HEK293 (cell line): ENCODE measurements around the gene DLGAP4.
A peak's percentile ranks its signal among the peaks of the same experiment; 100 is the strongest.
"Not testable (repeated sequence)": the region's sequence is repeated elsewhere in the genome, so short reads cannot be mapped to it uniquely, and the experiment has no call there.

ENCODE experiments used
- CTCF ChIA-PET: fragments of 350-600 bp; formaldehyde crosslinking; extraction: SDS; loops from one replicate; lab custom pipeline; 2021; ENCODE audit warnings: antibody characterized with exemption; lab: Yijun Ruan, JAX
- POLR2A ChIA-PET: fragments of 300-600 bp; formaldehyde crosslinking; extraction: SDS; loops from one replicate; lab custom pipeline; 2020; ENCODE audit warnings: antibody characterized with exemption, inconsistent platforms; lab: Yijun Ruan, JAX
- H3K27ac ChIP-seq: fragments of 200-500 bp; sonication (Bioruptor generic); 2 replicates; pipeline ENCODE4 v1.5.1; 2014; ENCODE audit warnings: low read depth, low read length, control low read depth, inconsistent platforms; ENCODE audit errors: extremely low read depth
- H3K36me3 ChIP-seq, 2 experiments: fragments of 200-500 bp in 1 of 2; sonication (Bioruptor generic) in 1 of 2; 1 replicate in 1 of 2; 2 replicates in 1 of 2; pipeline ENCODE4 v1.5.1; 2014 to 2017; ENCODE audit warnings: inconsistent platforms in 2 of 2, low read length in 2 of 2; ENCODE audit not compliant: control insufficient read depth in 2 of 2, insufficient read depth in 1 of 2
- H3K4me1 ChIP-seq: fragments of 200-500 bp; sonication (Bioruptor generic); 2 replicates; pipeline ENCODE4 v1.5.1; 2014; ENCODE audit warnings: mild to moderate bottlenecking, low read length, inconsistent platforms; ENCODE audit not compliant: control insufficient read depth, insufficient read depth
- H3K4me3 ChIP-seq: 2 replicates; pipeline ENCODE4 v1.5.1; 2011; ENCODE audit warnings: low read depth, mild to moderate bottlenecking, control low read depth, low read length, moderate library complexity
- H3K9me3 ChIP-seq: fragments of 200-500 bp; sonication (Bioruptor generic); 2 replicates; pipeline ENCODE4 v1.5.1; 2014; ENCODE audit warnings: low read depth, low read length, inconsistent platforms; ENCODE audit not compliant: control insufficient read depth, insufficient read depth
- GLIS1 ChIP-seq: fragments of 450-650 bp; formaldehyde crosslinking; IDR thresholded peaks from 2 replicates; pipeline ENCODE4 v1.5.1; 2016; ENCODE audit warnings: missing biosample characterization, missing genetic modification characterization
- IKZF3 ChIP-seq: fragments of 450-650 bp; IDR thresholded peaks from 2 replicates; pipeline ENCODE4 v1.5.0; 2018; ENCODE audit warnings: missing biosample characterization, mild to moderate bottlenecking, missing genetic modification characterization, moderate library complexity
- KLF1 ChIP-seq: fragments of 450-650 bp; formaldehyde crosslinking; IDR thresholded peaks from 2 replicates; pipeline ENCODE4 v1.5.1; 2016; ENCODE audit warnings: missing biosample characterization, missing genetic modification characterization
- KLF7 ChIP-seq: fragments of 450-650 bp; formaldehyde crosslinking; IDR thresholded peaks from 2 replicates; pipeline ENCODE4 v1.5.1; 2016; ENCODE audit warnings: missing biosample characterization, missing genetic modification characterization, borderline replicate concordance
- MEIS1 ChIP-seq: sonication (generic); formaldehyde crosslinking; IDR thresholded peaks from 2 replicates; pipeline ENCODE4 v1.8.1; 2022; ENCODE audit warnings: missing genetic modification reagents, mild to moderate bottlenecking, borderline replicate concordance
- TCF7L2 ChIP-seq: IDR thresholded peaks from 2 replicates; pipeline ENCODE4 v1.6.1; 2011; ENCODE audit warnings: low read depth, mild to moderate bottlenecking, inconsistent platforms, low read length, moderate library complexity, borderline replicate concordance
- TRIM28 ChIP-seq: IDR thresholded peaks from 2 replicates; pipeline ENCODE4 v1.6.1; 2011; ENCODE audit warnings: low read length, control low read depth, borderline replicate concordance
- ZNF133 ChIP-seq: fragments of 450-650 bp; formaldehyde crosslinking; IDR thresholded peaks from 2 replicates; pipeline ENCODE4 v1.5.1; 2016; ENCODE audit warnings: missing biosample characterization, missing genetic modification characterization
- ZNF221 ChIP-seq: fragments of 450-650 bp; formaldehyde crosslinking; IDR thresholded peaks from 2 replicates; pipeline ENCODE4 v1.5.1; 2017; ENCODE audit warnings: missing biosample characterization, missing genetic modification characterization, borderline replicate concordance
- ZNF394 ChIP-seq: fragments of 450-650 bp; formaldehyde crosslinking; IDR thresholded peaks from 2 replicates; pipeline ENCODE4 v1.5.1; 2016; ENCODE audit warnings: missing biosample characterization, missing genetic modification characterization, mild to moderate bottlenecking, moderate library complexity, borderline replicate concordance
- ZNF398 ChIP-seq: fragments of 450-650 bp; formaldehyde crosslinking; IDR thresholded peaks from 2 replicates; pipeline ENCODE4 v1.5.1; 2017; ENCODE audit warnings: missing biosample characterization, missing genetic modification characterization
- ZNF518A ChIP-seq: fragments of 450-650 bp; formaldehyde crosslinking; conservative IDR thresholded peaks from 2 replicates; pipeline ENCODE4 v1.5.1; 2016; ENCODE audit warnings: low read depth, missing biosample characterization, missing genetic modification characterization
- ZNF623 ChIP-seq: fragments of 450-650 bp; formaldehyde crosslinking; IDR thresholded peaks from 2 replicates; pipeline ENCODE4 v1.5.1; 2016; ENCODE audit warnings: missing biosample characterization, missing genetic modification characterization
- ZNF664 ChIP-seq: fragments of 450-650 bp; formaldehyde crosslinking; IDR thresholded peaks from 2 replicates; pipeline ENCODE4 v1.5.1; 2016; ENCODE audit warnings: missing biosample characterization, missing genetic modification characterization
- ZNF670 ChIP-seq: fragments of 450-650 bp; formaldehyde crosslinking; IDR thresholded peaks from 2 replicates; pipeline ENCODE4 v1.5.1; 2016; ENCODE audit warnings: missing biosample characterization, missing genetic modification characterization, low read depth
- ZNF776 ChIP-seq: fragments of 450-650 bp; formaldehyde crosslinking; IDR thresholded peaks from 2 replicates; pipeline ENCODE4 v1.5.0; 2017; ENCODE audit warnings: missing biosample characterization, missing genetic modification characterization, borderline replicate concordance
- ZNF830 ChIP-seq: fragments of 450-650 bp; IDR thresholded peaks from 2 replicates; pipeline ENCODE4 v1.5.0; 2018; ENCODE audit warnings: missing biosample characterization, missing genetic modification characterization, low read depth, mild to moderate bottlenecking, moderate library complexity

Gene DLGAP4

GRCh38 chr20:36550790-36551299 lies 244.7 kb downstream of the DLGAP4 start:
- no peaks in the 10 kb centered on the region for H3K9me3 ChIP-seq
- no peak for TF ChIP-seq ZNF133 (tag by site-specific recombination)
- no peaks in the 10 kb centered on the region for H3K4me1 ChIP-seq
- ChIA-PET CTCF (interaction anchor here (0.9 kb wide), 1 partner anchor 12 kb away, joined by 5 read pairs; no protein-coding TSS in a partner anchor), POLR2A (no interaction called here)
- no peak overlapping the region for H3K27ac ChIP-seq
- H3K4me3 ChIP-seq, result no peak overlapping the region
- no peaks in the 10 kb centered on the region for H3K36me3 ChIP-seq

GRCh38 chr20:36555248-36555647 lies 249.1 kb downstream of the DLGAP4 start:
- no peak overlapping the region for H3K27ac ChIP-seq
- no peak overlapping the region for H3K4me3 ChIP-seq
- H3K9me3 ChIP-seq, result no peaks in the 10 kb centered on the region
- ChIA-PET CTCF (interaction anchor here (0.5 kb wide), 1 partner anchor 128 kb away, joined by 3 read pairs; no protein-coding TSS in a partner anchor), POLR2A (no interaction called here)
- no peaks in the 10 kb centered on the region for H3K4me1 ChIP-seq
- no peaks in the 10 kb centered on the region for H3K36me3 ChIP-seq
- no peak for TF ChIP-seq ZNF776
- no peak for TF ChIP-seq ZNF664 (tag by site-specific recombination)
- no peak for TF ChIP-seq TCF7L2
- TF ChIP-seq ZNF830 (tag by site-specific recombination), result no peak
- TF ChIP-seq ZNF394 (tag by site-specific recombination), result no peak
- no peak for TF ChIP-seq ZNF623 (tag by site-specific recombination)
- no peak for TF ChIP-seq KLF1 (tag by site-specific recombination)
- no peak for TF ChIP-seq TRIM28
- no peak for TF ChIP-seq KLF7 (tag by site-specific recombination)
- no peak for TF ChIP-seq ZNF398 (tag by site-specific recombination)
- TF ChIP-seq ZNF670 (tag by site-specific recombination), result no peak

GRCh38 chr20:36562724-36563123 lies 256.6 kb downstream of the DLGAP4 start:
- ChIA-PET POLR2A (interaction anchor here (0.6 kb wide), 1 partner anchor 25 kb away, joined by 5 read pairs; no protein-coding TSS in a partner anchor), CTCF (interaction anchor here (0.6 to 1.1 kb wide), 3 partner anchors 9 to 43 kb away, joined by 3 to 5 read pairs (median 3); partner anchors contain the start of gene RAB5IF)
- Histone ChIP-seq H3K27ac (no peak overlapping the region), H3K4me3 (no peak overlapping the region), H3K9me3 (no peaks in the 10 kb centered on the region), H3K4me1 (no peaks in the 10 kb centered on the region), H3K36me3 (no peaks in the 10 kb centered on the region)
- no peak for TF ChIP-seq ZNF221 (tag by site-specific recombination)
- TF ChIP-seq GLIS1 (tag by site-specific recombination), result peak; percentile 96

GRCh38 chr20:36563374-36563773 lies 257.2 kb downstream of the DLGAP4 start:
- no peak overlapping the region for H3K4me3 ChIP-seq
- H3K4me1 ChIP-seq, result no peaks in the 10 kb centered on the region
- CTCF ChIA-PET, result interaction anchor here (0.6 kb wide), 1 partner anchor 10 kb away, joined by 3 read pairs; no protein-coding TSS in a partner anchor
- H3K9me3 ChIP-seq, result no peaks in the 10 kb centered on the region
- no peak for TF ChIP-seq IKZF3
- no peak for TF ChIP-seq MEIS1
- TF ChIP-seq ZNF518A (tag by site-specific recombination), result no peak
- POLR2A ChIA-PET, result no interaction called here
- H3K36me3 ChIP-seq, result no peaks in the 10 kb centered on the region
- no peak overlapping the region for H3K27ac ChIP-seq

GRCh38 chr20:36564078-36564725 lies 258.1 kb downstream of the DLGAP4 start:
- POLR2A ChIA-PET, CTCF ChIA-PET, H3K36me3 ChIP-seq: not testable (repeated sequence)

More at GRCh38 chr20:36564078-36564725, 258.1 kb downstream of the DLGAP4 start:
- not testable (repeated sequence) for H3K4me1 ChIP-seq, H3K4me3 ChIP-seq, H3K9me3 ChIP-seq, H3K27ac ChIP-seq
